ENCODE results near the gene CANX.
"Not testable (repeated sequence)": the region's sequence is repeated elsewhere in the genome, so short reads cannot be mapped to it uniquely, and the experiment has no call there.

Gene CANX

GRCh38 chr5:179698935-179699615 lies at the start of gene CANX:
TSS of gene CANX (plus strand) at chr5:179698967. CDS start at chr5:179705682, 6,715 bp downstream.
- no peak for DNase-seq

- DNase-seq, result not testable (repeated sequence)
Measured at GRCh38 chr5:179649166-179649703, 49.5 kb upstream of the CANX start.

GRCh38 chr5:179650245-179650644 lies 48.5 kb upstream of the CANX start:
- not testable (repeated sequence) for DNase-seq

- not testable (repeated sequence) for DNase-seq
Measured at GRCh38 chr5:179653135-179653534, 45.6 kb upstream of the CANX start.

GRCh38 chr5:179657302-179658178 lies 41.2 kb upstream of the CANX start:
- not testable (repeated sequence) for DNase-seq

- DNase-seq, result not testable (repeated sequence)
Measured at GRCh38 chr5:179658179-179658856, 40.4 kb upstream of the CANX start.

GRCh38 chr5:179661647-179662046 lies 37.1 kb upstream of the CANX start:
- DNase-seq, result not testable (repeated sequence)

- peak; percentile 15 to 35 for DNase-seq
Measured at GRCh38 chr5:179668391-179668790, 30.4 kb upstream of the CANX start.

GRCh38 chr5:179678223-179679013 lies 20.3 kb upstream of the CANX start:
- DNase-seq, result peak; percentile 88 to 91

- peak; percentile 63 to 68 for DNase-seq
Measured at GRCh38 chr5:179679014-179679674, 19.6 kb upstream of the CANX start.

GRCh38 chr5:179680014-179680779 lies 18.6 kb upstream of the CANX start:
- DNase-seq, result no peak

GRCh38 chr5:179680780-179681401 lies 17.9 kb upstream of the CANX start, which contains the start of gene CBY3:
TSS of gene CBY3 (minus strand) at chr5:179681034. CDS start at chr5:179680918, 116 bp downstream.
- DNase-seq, result no peak

GRCh38 chr5:179689212-179689611 lies 9.6 kb upstream of the CANX start:
- not testable (repeated sequence) for DNase-seq

- no peak for DNase-seq
Measured at GRCh38 chr5:179694561-179694960, 4.2 kb upstream of the CANX start.

GRCh38 chr5:179696603-179697002 lies 2.2 kb upstream of the CANX start:
- DNase-seq, result no peak

- DNase-seq, result no peak
Measured at GRCh38 chr5:179697108-179697507, 1.7 kb upstream of the CANX start.

- DNase-seq, result not testable (repeated sequence)
Measured at GRCh38 chr5:179697543-179697942, 1.2 kb upstream of the CANX start.

- peak; percentile 98 for DNase-seq
Measured at GRCh38 chr5:179697993-179698934, 503 bp upstream of the CANX start.

Data from activated CD4-positive, alpha-beta T cell treated with anti-CD3 and anti-CD28 coated beads for 4 hours (primary cell).